ENCODE results near the gene MTG2. TPM values are rescaled to one million over a fixed set of nuclear protein-coding genes. Genes with fewer than 3 reads are reported as not detected.
A peak's percentile ranks its signal among the peaks of the same experiment; 100 is the strongest.

The MTG2 gene
- total and polyA plus RNA-seq, 2 of the 8 experiments (the other 6 are each of a cell fraction or from before 2014, with no cell fraction given): 14.4 to 22.8 TPM

DNA sequence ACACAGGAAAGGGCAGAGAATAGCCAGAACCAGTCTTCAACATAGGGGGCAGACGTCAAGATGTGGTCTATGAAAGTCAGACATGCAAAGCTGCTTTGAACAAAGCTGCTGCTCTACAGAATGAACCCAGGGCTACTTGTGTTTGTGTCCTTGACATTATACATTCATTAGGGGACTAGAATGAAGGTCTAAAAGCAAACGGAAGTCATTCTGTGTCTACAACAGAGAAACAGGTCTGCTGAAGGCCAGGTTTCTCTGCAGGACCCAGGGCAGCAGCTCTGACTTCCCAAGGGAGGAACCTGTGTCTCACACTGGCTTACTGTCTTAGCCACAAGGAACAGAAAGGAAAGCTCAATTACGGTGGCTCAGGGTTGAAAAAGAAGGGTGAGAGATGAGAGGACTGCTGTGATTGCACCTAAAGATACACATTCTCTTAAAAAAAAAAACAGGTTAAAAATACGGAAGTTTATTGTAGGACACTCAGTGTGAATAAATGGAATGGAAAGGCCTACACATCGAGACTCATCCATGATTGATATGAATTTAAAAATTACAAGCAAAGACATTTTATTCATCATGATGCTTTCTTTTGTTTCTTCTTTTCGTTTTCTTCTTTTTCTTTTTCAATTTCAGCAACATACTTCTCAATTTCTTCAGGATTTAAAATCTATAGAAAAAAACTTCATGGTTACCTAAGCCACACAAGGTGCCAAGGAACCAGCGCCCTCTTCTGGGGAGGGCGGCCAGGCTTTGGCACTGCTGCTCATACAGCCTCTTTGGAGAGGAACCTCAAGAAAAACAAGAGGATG, 46.3 kb upstream of the MTG2 start (continued):
- TF ChIP-seq, protein P1, sequence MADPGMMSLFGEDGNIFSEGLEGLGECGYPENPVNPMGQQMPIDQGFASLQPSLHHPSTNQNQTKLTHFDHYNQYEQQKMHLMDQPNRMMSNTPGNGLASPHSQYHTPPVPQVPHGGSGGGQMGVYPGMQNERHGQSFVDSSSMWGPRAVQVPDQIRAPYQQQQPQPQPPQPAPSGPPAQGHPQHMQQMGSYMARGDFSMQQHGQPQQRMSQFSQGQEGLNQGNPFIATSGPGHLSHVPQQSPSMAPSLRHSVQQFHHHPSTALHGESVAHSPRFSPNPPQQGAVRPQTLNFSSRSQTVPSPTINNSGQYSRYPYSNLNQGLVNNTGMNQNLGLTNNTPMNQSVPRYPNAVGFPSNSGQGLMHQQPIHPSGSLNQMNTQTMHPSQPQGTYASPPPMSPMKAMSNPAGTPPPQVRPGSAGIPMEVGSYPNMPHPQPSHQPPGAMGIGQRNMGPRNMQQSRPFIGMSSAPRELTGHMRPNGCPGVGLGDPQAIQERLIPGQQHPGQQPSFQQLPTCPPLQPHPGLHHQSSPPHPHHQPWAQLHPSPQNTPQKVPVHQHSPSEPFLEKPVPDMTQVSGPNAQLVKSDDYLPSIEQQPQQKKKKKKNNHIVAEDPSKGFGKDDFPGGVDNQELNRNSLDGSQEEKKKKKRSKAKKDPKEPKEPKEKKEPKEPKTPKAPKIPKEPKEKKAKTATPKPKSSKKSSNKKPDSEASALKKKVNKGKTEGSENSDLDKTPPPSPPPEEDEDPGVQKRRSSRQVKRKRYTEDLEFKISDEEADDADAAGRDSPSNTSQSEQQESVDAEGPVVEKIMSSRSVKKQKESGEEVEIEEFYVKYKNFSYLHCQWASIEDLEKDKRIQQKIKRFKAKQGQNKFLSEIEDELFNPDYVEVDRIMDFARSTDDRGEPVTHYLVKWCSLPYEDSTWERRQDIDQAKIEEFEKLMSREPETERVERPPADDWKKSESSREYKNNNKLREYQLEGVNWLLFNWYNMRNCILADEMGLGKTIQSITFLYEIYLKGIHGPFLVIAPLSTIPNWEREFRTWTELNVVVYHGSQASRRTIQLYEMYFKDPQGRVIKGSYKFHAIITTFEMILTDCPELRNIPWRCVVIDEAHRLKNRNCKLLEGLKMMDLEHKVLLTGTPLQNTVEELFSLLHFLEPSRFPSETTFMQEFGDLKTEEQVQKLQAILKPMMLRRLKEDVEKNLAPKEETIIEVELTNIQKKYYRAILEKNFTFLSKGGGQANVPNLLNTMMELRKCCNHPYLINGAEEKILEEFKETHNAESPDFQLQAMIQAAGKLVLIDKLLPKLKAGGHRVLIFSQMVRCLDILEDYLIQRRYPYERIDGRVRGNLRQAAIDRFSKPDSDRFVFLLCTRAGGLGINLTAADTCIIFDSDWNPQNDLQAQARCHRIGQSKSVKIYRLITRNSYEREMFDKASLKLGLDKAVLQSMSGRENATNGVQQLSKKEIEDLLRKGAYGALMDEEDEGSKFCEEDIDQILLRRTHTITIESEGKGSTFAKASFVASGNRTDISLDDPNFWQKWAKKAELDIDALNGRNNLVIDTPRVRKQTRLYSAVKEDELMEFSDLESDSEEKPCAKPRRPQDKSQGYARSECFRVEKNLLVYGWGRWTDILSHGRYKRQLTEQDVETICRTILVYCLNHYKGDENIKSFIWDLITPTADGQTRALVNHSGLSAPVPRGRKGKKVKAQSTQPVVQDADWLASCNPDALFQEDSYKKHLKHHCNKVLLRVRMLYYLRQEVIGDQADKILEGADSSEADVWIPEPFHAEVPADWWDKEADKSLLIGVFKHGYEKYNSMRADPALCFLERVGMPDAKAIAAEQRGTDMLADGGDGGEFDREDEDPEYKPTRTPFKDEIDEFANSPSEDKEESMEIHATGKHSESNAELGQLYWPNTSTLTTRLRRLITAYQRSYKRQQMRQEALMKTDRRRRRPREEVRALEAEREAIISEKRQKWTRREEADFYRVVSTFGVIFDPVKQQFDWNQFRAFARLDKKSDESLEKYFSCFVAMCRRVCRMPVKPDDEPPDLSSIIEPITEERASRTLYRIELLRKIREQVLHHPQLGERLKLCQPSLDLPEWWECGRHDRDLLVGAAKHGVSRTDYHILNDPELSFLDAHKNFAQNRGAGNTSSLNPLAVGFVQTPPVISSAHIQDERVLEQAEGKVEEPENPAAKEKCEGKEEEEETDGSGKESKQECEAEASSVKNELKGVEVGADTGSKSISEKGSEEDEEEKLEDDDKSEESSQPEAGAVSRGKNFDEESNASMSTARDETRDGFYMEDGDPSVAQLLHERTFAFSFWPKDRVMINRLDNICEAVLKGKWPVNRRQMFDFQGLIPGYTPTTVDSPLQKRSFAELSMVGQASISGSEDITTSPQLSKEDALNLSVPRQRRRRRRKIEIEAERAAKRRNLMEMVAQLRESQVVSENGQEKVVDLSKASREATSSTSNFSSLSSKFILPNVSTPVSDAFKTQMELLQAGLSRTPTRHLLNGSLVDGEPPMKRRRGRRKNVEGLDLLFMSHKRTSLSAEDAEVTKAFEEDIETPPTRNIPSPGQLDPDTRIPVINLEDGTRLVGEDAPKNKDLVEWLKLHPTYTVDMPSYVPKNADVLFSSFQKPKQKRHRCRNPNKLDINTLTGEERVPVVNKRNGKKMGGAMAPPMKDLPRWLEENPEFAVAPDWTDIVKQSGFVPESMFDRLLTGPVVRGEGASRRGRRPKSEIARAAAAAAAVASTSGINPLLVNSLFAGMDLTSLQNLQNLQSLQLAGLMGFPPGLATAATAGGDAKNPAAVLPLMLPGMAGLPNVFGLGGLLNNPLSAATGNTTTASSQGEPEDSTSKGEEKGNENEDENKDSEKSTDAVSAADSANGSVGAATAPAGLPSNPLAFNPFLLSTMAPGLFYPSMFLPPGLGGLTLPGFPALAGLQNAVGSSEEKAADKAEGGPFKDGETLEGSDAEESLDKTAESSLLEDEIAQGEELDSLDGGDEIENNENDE (IDR thresholded peaks at IDR 0.05; ENCODE audit: insufficient replicate concordance, low read length): no peak
- TF ChIP-seq GTF2F1 (IDR thresholded peaks at IDR 0.05; ENCODE audit: borderline replicate concordance, low read depth, low read length): no peak
- peak; percentile 68 to 74 for TF ChIP-seq RAD21 (IDR thresholded peaks at IDR 0.05 in 1 of 2, conservative IDR thresholded peaks at IDR 0.05 in 1 of 2; ENCODE audit: low read depth in 2 of 2, low read length in 2 of 2)
- TF ChIP-seq PHF8 (conservative IDR thresholded peaks at IDR 0.05; ENCODE audit: low read depth, low read length): no peak
- TF ChIP-seq NANOG (IDR thresholded peaks at IDR 0.05; ENCODE audit: insufficient read depth, low read depth, low read length, poor library complexity, severe bottlenecking): no peak
- TF ChIP-seq POLR2A (IDR thresholded peaks at IDR 0.05; ENCODE audit: control extremely low read depth in 1 of 2, low read depth in 2 of 2, low read length in 2 of 2): peak in 1 of 2 experiments; percentile 47; a peak in 1 of 3 replicates
- TF ChIP-seq SAP30 (IDR thresholded peaks at IDR 0.05; ENCODE audit: insufficient read depth, insufficient replicate concordance, low read length): no peak
- TF ChIP-seq, protein P2, sequence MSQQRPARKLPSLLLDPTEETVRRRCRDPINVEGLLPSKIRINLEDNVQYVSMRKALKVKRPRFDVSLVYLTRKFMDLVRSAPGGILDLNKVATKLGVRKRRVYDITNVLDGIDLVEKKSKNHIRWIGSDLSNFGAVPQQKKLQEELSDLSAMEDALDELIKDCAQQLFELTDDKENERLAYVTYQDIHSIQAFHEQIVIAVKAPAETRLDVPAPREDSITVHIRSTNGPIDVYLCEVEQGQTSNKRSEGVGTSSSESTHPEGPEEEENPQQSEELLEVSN (IDR thresholded peaks at IDR 0.05): no peak
